Transverse colon (tissue), 4 donors: Measurements from ENCODE around the gene SLC22A23. TPM values are rescaled to one million over a fixed set of nuclear protein-coding genes. Genes with fewer than 3 reads are reported as not detected.
"Not testable (repeated sequence)": the region's sequence is repeated elsewhere in the genome, so short reads cannot be mapped to it uniquely, and the experiment has no call there.

Experiments used
- DNase-seq: peaks from one replicate; pipeline ENCODE4 v3.0.0-alpha.2; 2019
- H3K27ac ChIP-seq, 4 donors: fragments of 200-600 bp; sonication (generic); 2 replicates each; pipeline ENCODE4 v1.5.1; 2016 to 2018; ENCODE audit warnings: inconsistent platforms in 4 of 4
- H3K27me3 ChIP-seq: fragments of 200-600 bp; sonication (generic); 2 replicates; pipeline ENCODE4 v1.5.1; 2017; ENCODE audit warnings: inconsistent platforms
- H3K36me3 ChIP-seq, 4 donors: fragments of 200-600 bp; sonication (generic); 2 replicates each; pipeline ENCODE4 v1.5.1; 2017 to 2019; ENCODE audit warnings: inconsistent platforms in 4 of 4
- H3K4me1 ChIP-seq, 4 donors: fragments of 200-600 bp; sonication (generic); 2 replicates each; pipeline ENCODE4 v1.5.1; 2017 to 2020; ENCODE audit warnings: inconsistent platforms in 4 of 4
- H3K4me3 ChIP-seq, 4 donors: fragments of 200-600 bp; sonication (generic); 1 replicate in 1 of 4; 2 replicates in 3 of 4; pipeline versions ENCODE4 v1.5.1 to v1.6.1; 2017 to 2019; ENCODE audit warnings: inconsistent platforms in 4 of 4
- H3K9me3 ChIP-seq, 2 donors: fragments of 200-600 bp; sonication (generic); 2 replicates each; pipeline ENCODE4 v1.5.1; 2017 to 2019; ENCODE audit warnings: inconsistent platforms in 2 of 2
- EP300 ChIP-seq: sonication (generic); formaldehyde crosslinking; IDR thresholded peaks from one replicate; pipeline ENCODE4 v1.6.1; 2017; ENCODE audit warnings: antibody characterized with exemption, low read depth
- POLR2A ChIP-seq: fragments of 450-650 bp; IDR thresholded peaks from one replicate; pipeline ENCODE4 v1.6.1; 2016; ENCODE audit warnings: antibody characterized with exemption, mild to moderate bottlenecking, moderate library complexity
- POLR2AphosphoS5 ChIP-seq, 3 donors: sonication (generic); formaldehyde crosslinking; IDR thresholded peaks; one replicate each; pipeline ENCODE4 v1.6.1; 2016; ENCODE audit warnings: antibody characterized with exemption in 3 of 3
- WGBS, 2 donors: methylation state at CpG; one replicate each; pipeline ENCODE4 v1.1.5; 2018; ENCODE audit warnings: low coverage in 1 of 2; 5-methylcytosine and 5-hydroxymethylcytosine counted together
- in situ Hi-C, 4 donors: fragments of 200-750 bp; cut with MboI; loops; one replicate each; pipeline versions ENCODE4 v1.15.0 to v1.15.1; 2017; ENCODE audit warnings: low sequenced_read_pairs in 3 of 4, low pct_ligation_motif_present in 1 of 4, low pct_unique_long_range_greater_than_20kb in 1 of 4
- intact Hi-C: fragments of 100-400 bp; cut with DNase I; formaldehyde crosslinking; loops from one replicate; pipeline ENCODE4 v1.15.1; 2023; ENCODE audit warnings: low total_unique reads
- total RNA-seq, 4 donors: library from RNA; depleted of rRNA; stranded (reverse); fragments of >200 nt; gene quantifications; one replicate each; pipeline ENCODE4 v1.1.0, GENCODE V29; 2016
- TF ChIP-seq, protein P1 (sequence below), 5 experiments: fragments of 200-600 bp in 3 of 5; fragments of 450-650 bp in 2 of 5; sonication (generic) in 3 of 5; IDR thresholded peaks; 1 replicate in 2 of 5; 2 replicates in 3 of 5; pipeline ENCODE4 v1.5.1; 2016 to 2017; ENCODE audit warnings: antibody characterized with exemption in 5 of 5, inconsistent platforms in 3 of 5, mild to moderate bottlenecking in 2 of 5, moderate library complexity in 1 of 5

Gene SLC22A23
- total RNA-seq, 4 donors from 2014 or later: 96.1 to 161 (median 117) TPM

DNA sequence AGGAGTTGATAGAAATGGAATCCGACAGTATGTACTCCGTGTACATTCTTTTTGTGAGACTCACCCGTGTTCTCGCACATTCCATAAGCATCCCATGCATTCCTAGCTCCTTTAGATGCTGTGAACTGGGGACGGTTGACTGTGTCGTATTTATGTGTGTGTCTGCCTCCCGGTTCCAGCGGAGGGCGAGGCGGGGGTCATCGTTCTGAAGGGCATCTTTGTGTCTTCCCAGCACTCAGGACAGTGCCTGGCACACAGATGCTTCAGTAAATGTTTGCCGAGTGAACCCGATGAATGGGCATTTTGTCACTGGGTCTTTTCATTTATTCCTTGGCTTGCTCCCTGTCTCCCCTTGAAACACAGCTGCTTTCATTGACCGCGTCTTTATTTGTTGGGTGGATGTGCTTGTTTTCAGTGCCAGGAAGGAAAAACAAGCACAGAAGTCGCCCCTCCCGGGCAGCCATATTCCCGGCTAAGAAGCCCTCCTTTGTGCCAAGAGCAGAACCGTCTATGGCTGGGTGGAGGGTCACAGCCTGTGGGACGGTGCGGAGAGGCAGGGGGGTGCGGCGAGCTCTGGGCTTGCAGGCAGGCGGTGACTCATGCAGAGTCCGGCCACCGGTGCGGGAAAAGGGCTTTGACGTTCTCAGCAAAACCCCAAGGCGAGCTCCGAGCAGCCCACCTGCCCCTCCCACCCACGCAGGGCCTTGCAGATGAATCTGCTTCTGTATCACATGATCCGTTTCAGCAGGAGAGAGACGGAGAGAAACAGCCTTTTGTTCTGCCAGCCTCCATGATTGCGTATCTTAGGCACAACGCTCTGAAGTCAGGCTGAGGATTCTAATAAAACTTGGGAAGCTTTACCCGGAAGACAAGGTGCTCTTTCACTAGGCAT, 209.3 kb downstream of the SLC22A23 start:
- no peaks in the 10 kb centered on the region for H3K36me3 ChIP-seq
- peaks cover 8% of the 10 kb centered on the region for H3K27me3 ChIP-seq
- no peak for TF ChIP-seq POLR2AphosphoS5 (IDR thresholded peaks at IDR 0.05)
- TF ChIP-seq, protein P1, sequence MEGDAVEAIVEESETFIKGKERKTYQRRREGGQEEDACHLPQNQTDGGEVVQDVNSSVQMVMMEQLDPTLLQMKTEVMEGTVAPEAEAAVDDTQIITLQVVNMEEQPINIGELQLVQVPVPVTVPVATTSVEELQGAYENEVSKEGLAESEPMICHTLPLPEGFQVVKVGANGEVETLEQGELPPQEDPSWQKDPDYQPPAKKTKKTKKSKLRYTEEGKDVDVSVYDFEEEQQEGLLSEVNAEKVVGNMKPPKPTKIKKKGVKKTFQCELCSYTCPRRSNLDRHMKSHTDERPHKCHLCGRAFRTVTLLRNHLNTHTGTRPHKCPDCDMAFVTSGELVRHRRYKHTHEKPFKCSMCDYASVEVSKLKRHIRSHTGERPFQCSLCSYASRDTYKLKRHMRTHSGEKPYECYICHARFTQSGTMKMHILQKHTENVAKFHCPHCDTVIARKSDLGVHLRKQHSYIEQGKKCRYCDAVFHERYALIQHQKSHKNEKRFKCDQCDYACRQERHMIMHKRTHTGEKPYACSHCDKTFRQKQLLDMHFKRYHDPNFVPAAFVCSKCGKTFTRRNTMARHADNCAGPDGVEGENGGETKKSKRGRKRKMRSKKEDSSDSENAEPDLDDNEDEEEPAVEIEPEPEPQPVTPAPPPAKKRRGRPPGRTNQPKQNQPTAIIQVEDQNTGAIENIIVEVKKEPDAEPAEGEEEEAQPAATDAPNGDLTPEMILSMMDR (IDR thresholded peaks at IDR 0.05): no peak
- no peak for TF ChIP-seq POLR2A
- no peak for TF ChIP-seq EP300
- H3K27ac ChIP-seq: peak overlapping the region; percentile 7 to 57 (median 31)
- H3K9me3 ChIP-seq: no peaks in the 10 kb centered on the region
- peaks cover 0 to 21% (median 11%) of the 10 kb centered on the region in 4 donors for H3K4me1 ChIP-seq
- H3K4me3 ChIP-seq: peak overlapping the region in 3 of 4 donors; percentile 15 to 40 (median 27)
- in situ Hi-C loops: loop anchor here in 2 of 4 donors (5.0 to 10.0 kb wide), 2 partner anchors 120 to 253 kb away; partner anchors contain the start of gene NQO2 (in 1 of the 2)
- peak; percentile 64 for DNase-seq
- WGBS, 2 donors: 30 to 80% methylated on average over 1 to 33 of the region's 36 CpGs
- intact Hi-C loops: no loop called here

DNA sequence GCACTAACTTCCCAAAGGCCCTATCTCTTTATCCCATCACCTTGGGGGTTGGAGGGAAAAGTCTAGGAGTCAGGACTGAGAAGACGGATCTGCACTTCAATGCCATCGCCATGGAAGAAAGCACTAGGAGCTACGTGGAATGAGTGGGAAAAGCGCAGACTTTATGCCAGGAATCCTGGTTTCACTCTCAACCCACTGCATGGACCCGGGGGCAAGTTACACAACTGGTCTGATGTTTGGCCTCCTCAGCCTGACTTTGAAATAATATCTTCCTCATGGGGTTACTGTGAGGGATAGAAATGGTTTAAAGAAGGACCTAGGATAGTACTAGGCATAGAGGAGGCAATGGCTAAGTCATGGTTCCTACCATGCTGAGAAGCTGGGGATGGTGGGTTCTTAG, 211.6 kb downstream of the SLC22A23 start:
- Histone ChIP-seq H3K36me3 (no peaks in the 10 kb centered on the region), H3K4me3 (no peak overlapping the region), H3K27ac (no peak overlapping the region), H3K4me1 (peaks cover 0 to 14% (median 6%) of the 10 kb centered on the region in 4 donors), H3K27me3 (peaks cover 11% of the 10 kb centered on the region), H3K9me3 (no peaks in the 10 kb centered on the region)
- intact Hi-C loops: no loop called here
- WGBS, 2 donors: 80 to 92% methylated on average over 1 to 5 of the region's 5 CpGs
- no peak for TF ChIP-seq POLR2A
- TF ChIP-seq POLR2AphosphoS5 (IDR thresholded peaks at IDR 0.05): no peak
- TF ChIP-seq EP300: no peak
- in situ Hi-C loops: loop anchor here in 2 of 4 donors (5.0 to 10.0 kb wide), 2 partner anchors 118 to 250 kb away; partner anchors contain the start of gene NQO2 (in 1 of the 2)
- DNase-seq: no peak

DNA sequence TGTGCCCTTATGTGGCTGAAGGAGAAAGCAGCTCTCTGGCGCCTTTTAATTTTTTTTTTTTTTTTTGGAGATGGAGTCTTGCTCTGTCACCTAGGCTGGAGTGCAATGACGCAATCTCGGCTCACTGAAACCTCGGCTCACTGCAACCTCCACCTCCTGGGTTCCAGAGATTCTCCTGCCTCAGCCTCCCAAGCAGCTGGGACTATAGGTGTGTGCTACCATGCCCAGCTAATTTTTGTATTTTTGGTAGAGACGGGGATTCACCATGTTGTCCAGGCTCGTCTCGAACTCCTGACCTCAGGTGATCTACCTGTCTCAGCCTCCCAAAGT, 212.1 kb downstream of the SLC22A23 start:
- H3K27ac ChIP-seq, DNase-seq, H3K9me3 ChIP-seq, H3K4me3 ChIP-seq, intact Hi-C loops, H3K36me3 ChIP-seq: not testable (repeated sequence)
- in situ Hi-C loops: loop anchor here in 2 of 4 donors (5.0 to 10.0 kb wide), 2 partner anchors 117 to 250 kb away; partner anchors contain the start of gene NQO2 (in 1 of the 2)
- 97 to 100% methylated on average over 1 to 7 of the region's 7 CpGs for WGBS, 2 donors
- peaks cover 0 to 14% (median 6%) of the 10 kb centered on the region in 4 donors for H3K4me1 ChIP-seq
- H3K27me3 ChIP-seq: peaks cover 11% of the 10 kb centered on the region

DNA sequence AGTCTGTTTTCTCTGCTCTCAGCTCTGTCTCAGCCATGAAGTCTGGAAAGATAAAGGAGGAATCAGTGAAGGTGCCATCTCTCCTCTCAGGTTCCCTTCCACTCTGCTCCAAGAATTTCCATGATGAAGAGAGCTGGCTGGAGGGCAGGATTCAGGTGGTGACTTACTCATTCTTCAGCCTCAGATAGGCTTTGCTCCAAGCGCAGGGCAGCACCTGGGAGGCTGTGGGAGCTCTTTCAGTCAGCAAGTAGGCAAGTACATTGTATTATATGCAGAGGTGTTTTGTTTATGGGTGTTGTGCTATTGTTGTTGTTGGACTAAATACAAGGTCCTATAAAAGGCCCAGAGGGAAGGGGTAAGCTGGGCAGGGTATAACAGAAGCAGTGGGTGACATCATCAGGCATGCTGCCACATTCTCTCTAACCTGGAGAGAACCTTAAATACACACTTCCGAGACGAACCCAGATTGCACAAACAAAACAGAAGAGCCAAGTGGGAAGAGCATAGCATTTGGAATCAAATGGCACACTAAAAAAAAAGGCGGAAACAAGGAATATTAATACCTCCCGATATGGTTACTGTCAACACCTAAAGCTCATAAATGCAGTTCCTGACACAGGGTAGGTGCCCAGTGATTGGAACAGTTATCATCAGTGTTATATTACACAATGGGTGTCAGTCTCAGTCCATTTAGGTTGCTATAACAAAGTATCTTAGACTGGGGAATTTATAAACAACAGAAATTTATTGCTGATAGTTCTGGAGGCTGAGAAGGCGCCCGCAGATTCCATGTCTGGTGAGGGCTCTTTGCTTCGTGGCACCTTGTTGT, 212.6 kb downstream of the SLC22A23 start:
- Histone ChIP-seq H3K27me3 (peaks cover 15% of the 10 kb centered on the region), H3K4me3 (no peak overlapping the region), H3K4me1 (peaks cover 0 to 14% (median 6%) of the 10 kb centered on the region in 4 donors), H3K9me3 (no peaks in the 10 kb centered on the region), H3K36me3 (no peaks in the 10 kb centered on the region), H3K27ac (no peak overlapping the region)
- in situ Hi-C loops (loop anchor here in 1 of 4 donors (10.0 kb wide), 1 partner anchor 249 kb away; the partner anchor contains the start of gene NQO2), intact Hi-C loops (no loop called here)
- DNase-seq: no peak
- TF ChIP-seq POLR2AphosphoS5 (IDR thresholded peaks at IDR 0.05) (no peak), EP300 (no peak), POLR2A (no peak)
- TF ChIP-seq, protein P1 (IDR thresholded peaks at IDR 0.05): no peak
- WGBS, 2 donors: 79 to 100% methylated on average over 1 to 8 of the region's 8 CpGs
